ENCODE data around the gene LASP1. TPM values are rescaled to one million over a fixed set of nuclear protein-coding genes. Genes with fewer than 3 reads are reported as not detected.
A peak's percentile ranks its signal among the peaks of the same experiment; 100 is the strongest.

The LASP1 gene
- total and polyA plus RNA-seq, 2 of the 8 experiments (the other 6 are each of a cell fraction or from before 2014, with no cell fraction given), result 114 to 180 TPM

DNA sequence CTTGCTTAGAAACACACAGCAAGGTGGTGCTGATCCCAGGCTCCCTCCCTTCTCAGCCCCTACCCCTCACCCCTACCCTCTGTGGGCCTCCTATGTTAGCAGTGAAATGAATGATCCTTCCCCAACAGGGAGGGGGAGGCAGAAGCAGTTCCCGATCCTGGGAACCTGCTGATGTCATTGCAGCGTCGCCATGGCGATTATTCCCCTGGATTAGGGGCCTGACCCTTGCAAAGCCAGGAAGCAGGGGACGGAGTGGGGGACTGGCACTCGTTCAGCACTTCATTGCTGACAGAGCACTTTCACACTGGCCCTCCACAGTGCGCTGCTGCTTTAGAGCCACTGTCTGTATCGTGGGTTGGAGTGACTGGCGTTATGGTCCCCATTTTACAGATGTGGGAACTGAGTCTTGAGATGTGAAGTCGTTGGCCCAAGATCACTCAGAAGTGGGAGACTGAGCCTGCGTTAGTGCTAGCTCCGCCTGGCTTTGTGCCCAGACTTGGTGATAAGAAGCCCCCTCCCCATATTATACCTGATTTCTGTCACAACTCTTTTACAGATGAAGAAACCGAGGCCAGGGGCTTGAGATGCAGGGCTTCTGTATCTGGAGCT lies 26.6 kb downstream of the LASP1 start:
- Histone ChIP-seq H3K4me3 (ENCODE audit: extremely low read depth in 1 of 4, insufficient read depth in 2 of 4, low read depth in 3 of 4, low read length in 4 of 4) (no peak overlapping the region), H3K18ac (ENCODE audit: extremely low read depth, low read length) (no peak overlapping the region), H3K4me2 (ENCODE audit: insufficient read depth in 1 of 2, low read depth in 2 of 2, low read length in 2 of 2) (no peak overlapping the region), H3K36me3 (ENCODE audit: control insufficient read depth in 2 of 4, insufficient read depth in 4 of 4, low read length in 3 of 4) (peaks cover 4 to 22% (median 17%) of the 10 kb centered on the region in 4 experiments; a peak in 6 of 8 replicates), H2BK120ac (replicated peaks; ENCODE audit: low read depth, low read length) (no peak overlapping the region), H4K91ac (replicated peaks; ENCODE audit: insufficient read length, low read length) (no peak overlapping the region), H3K9ac (replicated peaks in 1 of 4; ENCODE audit: extremely low read depth in 1 of 4, low read depth in 3 of 4, low read length in 3 of 4) (no peak overlapping the region), H3K79me2 (ENCODE audit: control insufficient read depth in 1 of 2, insufficient read depth in 2 of 2, low read length in 2 of 2) (no peaks in the 10 kb centered on the region), H3K56ac (replicated peaks; ENCODE audit: insufficient read length, low read depth, low read length) (no peak overlapping the region), H3K23ac (ENCODE audit: insufficient read length) (no peak overlapping the region), H4K5ac (ENCODE audit: insufficient read length, low read depth, low read length) (no peak overlapping the region), H3K27ac (ENCODE audit: low read depth, low read length) (no peak overlapping the region; the same call in 1 of the 2 replicates), H4K8ac (ENCODE audit: extremely low read depth, insufficient read depth, low read length) (no peak overlapping the region), H3K79me1 (ENCODE audit: low read depth, low read length) (no peaks in the 10 kb centered on the region; the same call in 1 of the 2 replicates), H2BK20ac (ENCODE audit: low read length) (no peak overlapping the region), H3K4ac (replicated peaks; ENCODE audit: insufficient read length, low read depth, low read length) (no peak overlapping the region), H3K4me1 (replicated peaks in 1 of 4; ENCODE audit: control insufficient read depth in 3 of 4, insufficient read depth in 4 of 4, low read length in 3 of 4) (peaks cover 0 to 12% (median 5%) of the 10 kb centered on the region in 4 experiments; a peak in 6 of 7 replicates), H3K27me3 (replicated peaks in 1 of 4; ENCODE audit: control insufficient read depth in 3 of 4, extremely low read depth in 1 of 4, insufficient read depth in 3 of 4, low read length in 3 of 4) (no peaks in the 10 kb centered on the region), H3K23me2 (ENCODE audit: low read depth, low read length) (no peaks in the 10 kb centered on the region), H2BK5ac (ENCODE audit: low read depth, low read length) (no peak overlapping the region), H2AFZ (ENCODE audit: low read length) (no peak overlapping the region), H2AK5ac (ENCODE audit: low read depth, low read length) (no peak overlapping the region), H2BK15ac (ENCODE audit: low read length) (no peak overlapping the region), H3K14ac (ENCODE audit: insufficient read length) (no peak overlapping the region), H3K9me3 (ENCODE audit: insufficient read depth in 2 of 2, low read depth in 1 of 2, low read length in 1 of 2) (no peaks in the 10 kb centered on the region), H2BK12ac (ENCODE audit: low read depth, low read length) (no peak overlapping the region), H4K20me1 (replicated peaks in 1 of 2; ENCODE audit: control insufficient read depth in 1 of 2, insufficient read depth in 2 of 2, low read length in 2 of 2) (peaks cover 0 to 8% of the 10 kb centered on the region in 2 experiments)
- POLR2A ChIA-PET (ENCODE audit: partially characterized antibody), result interaction anchor here (0.6 to 4.0 kb wide), 5 partner anchors 10 to 165 kb away, joined by 3 to 16 read pairs (median 6); partner anchors contain the start of gene RPL23
- WGBS, 2 experiments (ENCODE audit: extremely low coverage in 1 of 2, insufficient coverage in 1 of 2, insufficient read length in 1 of 2, insufficient replicate concordance in 2 of 2, low coverage in 1 of 2, low lambda C conversion rate in 2 of 2, missing lambda C conversion rate in 1 of 2), result 86% methylated on average over 13 of the region's 13 CpGs; no CpG with 5 or more reads in 1 of the 2 experiments
- TF ChIP-seq KDM1A (IDR thresholded peaks at IDR 0.05; ENCODE audit: borderline replicate concordance, low read length), result 0 out of 2 replicates have a peak, but pooled peaks have one; percentile 47
- TF ChIP-seq JUND (IDR thresholded peaks at IDR 0.05; ENCODE audit: low read length), result no peak
- TF ChIP-seq KDM4A (IDR thresholded peaks at IDR 0.05; ENCODE audit: low read depth, low read length, severe bottlenecking), result no peak
- TF ChIP-seq MAFK (IDR thresholded peaks at IDR 0.05; ENCODE audit: low read depth, low read length), result no peak
- no peak for TF ChIP-seq SP4 (IDR thresholded peaks at IDR 0.05; ENCODE audit: low read length)
- TF ChIP-seq GTF2F1 (IDR thresholded peaks at IDR 0.05; ENCODE audit: borderline replicate concordance, low read depth, low read length), result no peak
- DNase-seq (ENCODE audit: low read depth in 1 of 2, low spot score in 2 of 2), result no peak
- FAIRE-seq, result no peak
- CTCF ChIA-PET (ENCODE audit: partially characterized antibody), result interaction anchor here (1.1 to 1.8 kb wide), 3 partner anchors 10 to 27 kb away, joined by 3 to 5 read pairs (median 3); no protein-coding TSS in a partner anchor

All from H1 (cell line).